NCI-H510A treated with DMSO at 0.1 percent for 48 hours (cell line): Measurements from ENCODE around the gene EXOC3L4.
A peak's percentile ranks its signal among the peaks of the same experiment; 100 is the strongest.

Experiments used
- DNase-seq: peaks from one replicate; lab custom pipeline; 2025; lab: John Stamatoyannopoulos, UW

EXOC3L4 gene

GRCh38 chr14:103121846-103122584 lies 27.5 kb downstream of the EXOC3L4 start:
- peak; percentile 97 for DNase-seq

- DNase-seq, result peak; percentile 69
These were observed 28.0 kb downstream of the EXOC3L4 start for GRCh38 chr14:103122585-103122946.

- DNase-seq, result peak; percentile 36
These were observed 28.6 kb downstream of the EXOC3L4 start, which contains the start of gene TNFAIP2 for GRCh38 chr14:103122947-103123633. Gene TNFAIP2 (plus strand): TSS chr14:103123461. CDS start chr14:103126458, 2,997 bp downstream.

- DNase-seq, result no peak
These were observed 29.3 kb downstream of the EXOC3L4 start for GRCh38 chr14:103123634-103124500.

- DNase-seq, result no peak
These were observed 30.0 kb downstream of the EXOC3L4 start for GRCh38 chr14:103124501-103125001.

GRCh38 chr14:103125098-103126070 lies 30.9 kb downstream of the EXOC3L4 start:
- no peak for DNase-seq

- DNase-seq, result no peak
These were observed 31.8 kb downstream of the EXOC3L4 start for GRCh38 chr14:103126088-103126872.

GRCh38 chr14:103126873-103127304 lies 32.4 kb downstream of the EXOC3L4 start:
- no peak for DNase-seq

- no peak for DNase-seq
These were observed 32.8 kb downstream of the EXOC3L4 start for GRCh38 chr14:103127356-103127755.

- DNase-seq, result no peak
These were observed 33.5 kb downstream of the EXOC3L4 start for GRCh38 chr14:103127861-103128598.

GRCh38 chr14:103128631-103129300 lies 34.2 kb downstream of the EXOC3L4 start:
- no peak for DNase-seq

- DNase-seq, result no peak
These were observed 34.9 kb downstream of the EXOC3L4 start for GRCh38 chr14:103129301-103130016.

- no peak for DNase-seq
These were observed 35.7 kb downstream of the EXOC3L4 start for GRCh38 chr14:103130017-103130764.

- DNase-seq, result no peak
These were observed 36.4 kb downstream of the EXOC3L4 start for GRCh38 chr14:103130965-103131364.

- no peak for DNase-seq
These were observed 37.1 kb downstream of the EXOC3L4 start for GRCh38 chr14:103131580-103131979.

- no peak for DNase-seq
These were observed 38.1 kb downstream of the EXOC3L4 start for GRCh38 chr14:103132381-103133209.
